Measurements from ENCODE around the gene RASGEF1C.

The RASGEF1C gene

GRCh38 chr5:180160789-180161188 lies 48.2 kb downstream of the RASGEF1C start:
- DNase-seq (ENCODE audit: low read depth in 2 of 3, low spot score in 2 of 3): no peak

GRCh38 chr5:180160215-180160614 lies 48.8 kb downstream of the RASGEF1C start:
- DNase-seq (ENCODE audit: low read depth in 2 of 3, low spot score in 2 of 3): no peak

- DNase-seq (ENCODE audit: low read depth in 2 of 3, low spot score in 2 of 3): no peak
These were observed 49.3 kb downstream of the RASGEF1C start for GRCh38 chr5:180159756-180160155.

GRCh38 chr5:180157866-180158265 lies 51.1 kb downstream of the RASGEF1C start:
- no peak for DNase-seq (ENCODE audit: low read depth in 2 of 3, low spot score in 2 of 3)

- no peak for DNase-seq (ENCODE audit: low read depth in 2 of 3, low spot score in 2 of 3)
These were observed 52.9 kb downstream of the RASGEF1C start for GRCh38 chr5:180156141-180156540.

- DNase-seq (ENCODE audit: low read depth in 2 of 3, low spot score in 2 of 3): no peak
These were observed 53.6 kb downstream of the RASGEF1C start for GRCh38 chr5:180155365-180155926.

GRCh38 chr5:180154821-180155364 lies 54.1 kb downstream of the RASGEF1C start:
- DNase-seq (ENCODE audit: low read depth in 2 of 3, low spot score in 2 of 3): no peak

GRCh38 chr5:180153991-180154390 lies 55.0 kb downstream of the RASGEF1C start:
- DNase-seq (ENCODE audit: low read depth in 2 of 3, low spot score in 2 of 3): no peak

GRCh38 chr5:180153099-180153498 lies 55.9 kb downstream of the RASGEF1C start:
- no peak for DNase-seq (ENCODE audit: low read depth in 2 of 3, low spot score in 2 of 3)

- no peak for DNase-seq (ENCODE audit: low read depth in 2 of 3, low spot score in 2 of 3)
These were observed 65.2 kb downstream of the RASGEF1C start for GRCh38 chr5:180143656-180144364.

GRCh38 chr5:180142824-180143610 lies 66.0 kb downstream of the RASGEF1C start:
- no peak for DNase-seq (ENCODE audit: low read depth in 2 of 3, low spot score in 2 of 3)

- DNase-seq (ENCODE audit: low read depth in 2 of 3, low spot score in 2 of 3): no peak
These were observed 66.8 kb downstream of the RASGEF1C start for GRCh38 chr5:180142021-180142765.

GRCh38 chr5:180141068-180141660 lies 67.8 kb downstream of the RASGEF1C start:
- no peak for DNase-seq (ENCODE audit: low read depth in 2 of 3, low spot score in 2 of 3)

- no peak for DNase-seq (ENCODE audit: low read depth in 2 of 3, low spot score in 2 of 3)
These were observed 68.4 kb downstream of the RASGEF1C start for GRCh38 chr5:180140571-180140970.

- no peak for DNase-seq (ENCODE audit: low read depth in 2 of 3, low spot score in 2 of 3)
These were observed 68.9 kb downstream of the RASGEF1C start for GRCh38 chr5:180140079-180140554.

GRCh38 chr5:180139731-180140055 lies 69.3 kb downstream of the RASGEF1C start:
- no peak for DNase-seq (ENCODE audit: low read depth in 2 of 3, low spot score in 2 of 3)

- DNase-seq (ENCODE audit: low read depth in 2 of 3, low spot score in 2 of 3): no peak
These were observed 69.9 kb downstream of the RASGEF1C start for GRCh38 chr5:180138976-180139730.

- DNase-seq (ENCODE audit: low read depth in 2 of 3, low spot score in 2 of 3): no peak
These were observed 70.6 kb downstream of the RASGEF1C start for GRCh38 chr5:180138214-180138975.

Measured in activated CD8-positive, alpha-beta memory T cell treated with anti-CD3 and anti-CD28 coated beads for 48 hours (primary cell).